Ishikawa (cell line): ENCODE measurements around the gene MRPL11.

Source experiments
- CEBPB ChIP-seq: IDR thresholded peaks from 2 replicates; pipeline ENCODE4 v1.6.1; 2012
- CREB1 ChIP-seq: IDR thresholded peaks from 2 replicates; pipeline ENCODE4 v1.6.1; 2012; ENCODE audit warnings: low read depth
- EGR1 ChIP-seq: IDR thresholded peaks from 2 replicates; pipeline ENCODE4 v1.6.1; 2012
- EP300 ChIP-seq: IDR thresholded peaks from 2 replicates; pipeline ENCODE4 v1.6.1; 2012; ENCODE audit warnings: borderline replicate concordance
- FOXM1 ChIP-seq: IDR thresholded peaks from 2 replicates; pipeline ENCODE4 v1.6.1; 2012; ENCODE audit warnings: low read depth, borderline replicate concordance
- MAX ChIP-seq: IDR thresholded peaks from 2 replicates; pipeline ENCODE4 v1.6.1; 2012
- NFIC ChIP-seq: IDR thresholded peaks from 2 replicates; pipeline ENCODE4 v1.6.1; 2012
- RAD21 ChIP-seq: IDR thresholded peaks from 2 replicates; pipeline ENCODE4 v1.6.1; 2012; ENCODE audit warnings: low read depth
- REST ChIP-seq: IDR thresholded peaks from 2 replicates; pipeline ENCODE4 v1.6.1; 2012; ENCODE audit warnings: low read depth, mild to moderate bottlenecking
- TAF1 ChIP-seq: IDR thresholded peaks from 2 replicates; pipeline ENCODE4 v1.6.1; 2012; ENCODE audit warnings: low read depth, mild to moderate bottlenecking
- TCF12 ChIP-seq: IDR thresholded peaks from 2 replicates; pipeline ENCODE4 v1.6.1; 2012; ENCODE audit warnings: low read depth
- TEAD4 ChIP-seq: IDR thresholded peaks from 2 replicates; pipeline ENCODE4 v1.6.1; 2012
- USF1 ChIP-seq: IDR thresholded peaks from 2 replicates; pipeline ENCODE4 v1.6.1; 2012
- YY1 ChIP-seq: IDR thresholded peaks from 2 replicates; pipeline ENCODE4 v1.6.1; 2012; ENCODE audit warnings: low read depth
- ZBTB7A ChIP-seq: IDR thresholded peaks from 2 replicates; pipeline ENCODE4 v1.6.1; 2012; ENCODE audit warnings: low read depth

The MRPL11 gene

GRCh38 chr11:66447012-66447411 lies 8.4 kb upstream of the MRPL11 start:
- no peak for TF ChIP-seq RAD21
- TF ChIP-seq YY1 = no peak
- TF ChIP-seq CEBPB = no peak
- no peak for TF ChIP-seq ZBTB7A
- TF ChIP-seq FOXM1 = no peak
- no peak for TF ChIP-seq EGR1
- no peak for TF ChIP-seq EP300
- no peak for TF ChIP-seq TCF12
- TF ChIP-seq CREB1 = no peak
- TF ChIP-seq MAX = no peak

GRCh38 chr11:66443602-66444001 lies 5.0 kb upstream of the MRPL11 start:
- TF ChIP-seq REST (no peak), TCF12 (no peak), EGR1 (no peak), USF1 (no peak), RAD21 (no peak), TAF1 (no peak), YY1 (no peak), TEAD4 (no peak), EP300 (no peak)

GRCh38 chr11:66437979-66438503 lies 607 bp downstream of the MRPL11 start:
- TF ChIP-seq EP300 (no peak), CREB1 (no peak), TCF12 (no peak), ZBTB7A (no peak), EGR1 (no peak), CEBPB (no peak), USF1 (no peak), RAD21 (no peak), NFIC (no peak), TEAD4 (no peak), MAX (no peak), REST (no peak), YY1 (no peak), FOXM1 (no peak), TAF1 (no peak)

- TF ChIP-seq CREB1 (no peak), TCF12 (no peak), YY1 (no peak), ZBTB7A (no peak), FOXM1 (no peak), TAF1 (no peak), NFIC (no peak), MAX (no peak), CEBPB (no peak), USF1 (no peak), EP300 (no peak), RAD21 (no peak), REST (no peak), EGR1 (no peak), TEAD4 (no peak)
Measured at GRCh38 chr11:66432597-66432996, 6.1 kb downstream of the MRPL11 start.
